ENCODE measurements around the gene PDS5B.
"Not testable (repeated sequence)": the region's sequence is repeated elsewhere in the genome, so short reads cannot be mapped to it uniquely, and the experiment has no call there.

PDS5B gene

DNA sequence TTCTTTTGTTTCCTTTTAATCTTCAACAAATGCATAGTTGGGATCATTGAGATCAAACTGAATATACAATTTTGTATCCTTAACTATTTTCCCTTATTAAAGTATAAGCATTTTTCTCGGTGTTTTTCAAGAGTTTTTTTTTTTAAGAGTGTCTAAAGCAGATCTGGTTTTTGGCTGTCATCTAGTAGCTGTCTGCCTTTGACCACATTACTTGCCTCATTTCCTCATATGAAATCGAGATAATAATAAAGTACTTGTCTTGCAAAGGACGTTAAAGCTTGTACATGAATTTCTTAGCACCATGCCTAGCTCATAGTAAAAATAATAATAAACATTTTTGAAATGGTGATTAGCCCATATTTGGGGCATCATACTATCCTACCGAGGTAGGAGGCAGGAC is 121.2 kb downstream of the PDS5B start:
- in situ Hi-C loops (cut with HindIII; ENCODE audit: low pct_ligation_motif_present, low sequenced_read_pairs) = no loop called here
- TF ChIP-seq CTCF (IDR thresholded peaks at IDR 0.05; ENCODE audit: low read depth, low read length, missing control alignments) = no peak
- Histone ChIP-seq H3K36me3 (replicated peaks) (peaks cover 5% of the 10 kb centered on the region), H3K4me3 (ENCODE audit: low read depth, low read length) (no peak overlapping the region), H3K27me3 (replicated peaks) (no peaks in the 10 kb centered on the region), H3K27ac (no peak overlapping the region)
- DNase-seq = no peak

DNA sequence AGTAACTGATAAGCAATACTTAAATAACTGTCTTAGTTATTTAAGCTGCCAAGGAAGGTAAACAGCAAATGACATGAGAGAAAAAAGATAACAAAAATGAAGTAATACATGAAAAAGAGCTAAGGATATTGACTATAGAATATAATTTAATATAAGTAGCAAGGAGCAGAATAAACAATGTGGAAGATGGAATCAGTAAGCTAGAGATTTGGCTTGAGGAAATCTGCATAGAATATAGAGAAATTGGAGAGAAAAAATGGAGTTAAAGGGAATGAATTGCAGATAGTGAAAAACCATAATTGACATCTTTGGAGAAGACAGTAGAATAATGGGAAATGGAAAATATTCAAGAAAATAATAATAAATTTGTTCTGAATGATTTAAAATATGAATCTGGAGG is 127.1 kb downstream of the PDS5B start:
- Histone ChIP-seq H3K4me3 (ENCODE audit: low read depth, low read length) (no peak overlapping the region), H3K27me3 (replicated peaks) (no peaks in the 10 kb centered on the region), H3K36me3 (replicated peaks) (peaks cover 7% of the 10 kb centered on the region), H3K27ac (no peak overlapping the region)
- TF ChIP-seq CTCF (IDR thresholded peaks at IDR 0.05; ENCODE audit: low read depth, low read length, missing control alignments) = no peak
- DNase-seq = no peak
- in situ Hi-C loops (cut with HindIII; ENCODE audit: low pct_ligation_motif_present, low sequenced_read_pairs) = no loop called here

GRCh38 chr13:32716201-32716600 is 129.9 kb downstream of the PDS5B start:
- H3K27ac ChIP-seq; H3K27me3 ChIP-seq (replicated peaks); DNase-seq; H3K4me3 ChIP-seq (ENCODE audit: low read depth, low read length); H3K36me3 ChIP-seq (replicated peaks); in situ Hi-C loops (cut with HindIII; ENCODE audit: low pct_ligation_motif_present, low sequenced_read_pairs): not testable (repeated sequence)

- Histone ChIP-seq H3K36me3 (replicated peaks) (no peaks in the 10 kb centered on the region), H3K4me3 (ENCODE audit: low read depth, low read length) (no peak overlapping the region), H3K27me3 (replicated peaks) (no peaks in the 10 kb centered on the region), H3K27ac (no peak overlapping the region)
- DNase-seq = no peak
- no peak for TF ChIP-seq CTCF (IDR thresholded peaks at IDR 0.05; ENCODE audit: low read depth, low read length, missing control alignments)
- in situ Hi-C loops (cut with HindIII; ENCODE audit: low pct_ligation_motif_present, low sequenced_read_pairs) = no loop called here
Measured at GRCh38 chr13:32720026-32720425, 133.8 kb downstream of the PDS5B start.

DNA sequence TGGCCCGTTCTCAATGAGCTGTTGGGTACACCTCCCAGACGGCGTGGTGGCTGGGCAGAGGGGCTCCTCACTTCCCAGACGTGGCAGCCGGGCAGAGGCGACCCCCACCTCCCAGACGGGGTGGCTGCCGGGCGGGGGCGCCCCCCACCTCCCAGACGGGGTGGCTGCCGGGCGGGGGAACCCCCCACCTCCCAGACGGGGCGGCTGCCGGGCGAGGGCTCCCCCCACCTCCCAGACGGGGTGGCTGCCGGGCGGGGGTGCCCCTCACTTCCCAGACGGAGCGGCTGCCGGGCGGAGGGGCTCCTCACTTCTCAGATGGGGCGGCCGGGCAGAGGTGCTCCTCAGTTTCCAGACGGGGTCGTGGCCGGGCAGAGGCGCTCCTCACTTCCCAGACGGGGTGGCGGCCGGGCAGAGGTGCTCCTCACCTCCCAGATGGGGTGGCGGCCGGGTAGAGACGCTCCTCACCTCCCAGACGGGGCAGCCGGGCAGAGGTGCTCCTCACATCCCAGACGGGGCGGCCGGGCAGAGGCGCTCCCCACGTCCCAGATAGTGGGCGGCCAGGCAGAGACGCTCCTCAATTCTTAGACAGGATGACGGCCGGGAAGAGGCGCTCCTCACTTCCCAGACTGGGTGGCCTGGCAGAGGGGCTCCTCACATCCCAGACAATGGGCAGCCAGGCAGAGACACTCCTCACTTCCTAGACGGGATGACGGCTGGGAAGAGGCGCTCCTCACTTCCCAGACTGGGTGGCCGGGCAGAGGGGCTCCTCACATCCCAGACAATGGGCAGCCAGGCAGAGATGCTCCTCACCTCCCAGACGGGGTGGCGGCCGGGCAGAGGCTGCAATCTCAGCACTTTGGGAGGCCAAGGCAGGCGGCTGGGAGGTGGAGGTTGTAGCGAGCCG is 135.1 kb downstream of the PDS5B start:
- H3K27ac ChIP-seq; DNase-seq; H3K4me3 ChIP-seq (ENCODE audit: low read depth, low read length); H3K36me3 ChIP-seq (replicated peaks); in situ Hi-C loops (cut with HindIII; ENCODE audit: low pct_ligation_motif_present, low sequenced_read_pairs); H3K27me3 ChIP-seq (replicated peaks): not testable (repeated sequence)

- H3K4me3 ChIP-seq (ENCODE audit: low read depth, low read length) = no peak overlapping the region
- H3K36me3 ChIP-seq (replicated peaks) = no peaks in the 10 kb centered on the region
- TF ChIP-seq CTCF (IDR thresholded peaks at IDR 0.05; ENCODE audit: low read depth, low read length, missing control alignments) = no peak
- in situ Hi-C loops (cut with HindIII; ENCODE audit: low pct_ligation_motif_present, low sequenced_read_pairs) = no loop called here
- H3K27ac ChIP-seq = no peak overlapping the region
- DNase-seq = no peak
- H3K27me3 ChIP-seq (replicated peaks) = no peaks in the 10 kb centered on the region
Measured at GRCh38 chr13:32722340-32722739, 136.1 kb downstream of the PDS5B start.

DNA sequence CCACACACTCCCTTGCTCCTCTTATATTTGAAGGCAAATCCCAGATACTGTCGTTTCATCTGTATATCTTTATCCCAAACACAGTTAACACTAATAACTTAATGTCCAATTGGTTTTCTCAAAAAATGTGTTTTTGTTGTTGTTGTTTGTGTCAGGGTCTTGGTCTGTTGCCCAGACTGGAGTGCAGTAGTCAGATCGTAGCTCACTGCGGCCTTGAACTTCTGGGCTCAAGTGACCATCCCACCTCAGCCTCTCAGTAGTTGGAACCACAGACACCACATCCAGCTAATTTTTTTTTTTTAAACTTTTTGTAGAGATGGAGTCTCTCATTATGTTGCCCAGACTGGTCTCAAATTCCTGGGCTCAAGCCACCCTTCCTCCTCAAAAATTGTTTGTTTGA is 137.7 kb downstream of the PDS5B start:
- no peaks in the 10 kb centered on the region for H3K27me3 ChIP-seq (replicated peaks)
- in situ Hi-C loops (cut with HindIII; ENCODE audit: low pct_ligation_motif_present, low sequenced_read_pairs) = no loop called here
- TF ChIP-seq CTCF (IDR thresholded peaks at IDR 0.05; ENCODE audit: low read depth, low read length, missing control alignments) = no peak
- DNase-seq = no peak
- H3K27ac ChIP-seq = no peak overlapping the region
- H3K36me3 ChIP-seq (replicated peaks) = no peaks in the 10 kb centered on the region
- H3K4me3 ChIP-seq (ENCODE audit: low read depth, low read length) = no peak overlapping the region

Measured in brain microvascular endothelial cell (primary cell).